ENCODE measurements around the gene TMEM123.

TMEM123 gene

GRCh38 chr11:102452461-102453301 is at the start of gene TMEM123:
TMEM123 (minus strand) TSS chr11:102452765; CDS start chr11:102452623, 142 bp downstream.
- DNase-seq (ENCODE audit: low read depth, low spot score) = no peak

- DNase-seq (ENCODE audit: low read depth, low spot score) = no peak
Observed at GRCh38 chr11:102500829-102501228, 48.3 kb upstream of the TMEM123 start.

GRCh38 chr11:102499931-102500330 is 47.4 kb upstream of the TMEM123 start:
- no peak for DNase-seq (ENCODE audit: low read depth, low spot score)

GRCh38 chr11:102499151-102499550 is 46.6 kb upstream of the TMEM123 start:
- DNase-seq (ENCODE audit: low read depth, low spot score) = no peak

- DNase-seq (ENCODE audit: low read depth, low spot score) = no peak
Observed at GRCh38 chr11:102497061-102497460, 44.5 kb upstream of the TMEM123 start.

- peak; percentile 73 for DNase-seq (ENCODE audit: low read depth, low spot score)
Observed at GRCh38 chr11:102495161-102496042, 42.8 kb upstream of the TMEM123 start.

- DNase-seq (ENCODE audit: low read depth, low spot score) = no peak
Observed at GRCh38 chr11:102494216-102494615, 41.7 kb upstream of the TMEM123 start.

- no peak for DNase-seq (ENCODE audit: low read depth, low spot score)
Observed at GRCh38 chr11:102493524-102493923, 41.0 kb upstream of the TMEM123 start.

- no peak for DNase-seq (ENCODE audit: low read depth, low spot score)
Observed at GRCh38 chr11:102491969-102492368, 39.4 kb upstream of the TMEM123 start.

GRCh38 chr11:102489186-102490145 is 36.9 kb upstream of the TMEM123 start:
- no peak for DNase-seq (ENCODE audit: low read depth, low spot score)

- DNase-seq (ENCODE audit: low read depth, low spot score) = no peak
Observed at GRCh38 chr11:102488208-102488607, 35.6 kb upstream of the TMEM123 start.

- no peak for DNase-seq (ENCODE audit: low read depth, low spot score)
Observed at GRCh38 chr11:102487214-102487613, 34.6 kb upstream of the TMEM123 start.

GRCh38 chr11:102486584-102486983 is 34.0 kb upstream of the TMEM123 start:
- DNase-seq (ENCODE audit: low read depth, low spot score) = no peak

GRCh38 chr11:102485095-102485722 is 32.6 kb upstream of the TMEM123 start:
- DNase-seq (ENCODE audit: low read depth, low spot score) = no peak

- DNase-seq (ENCODE audit: low read depth, low spot score) = no peak
Observed at GRCh38 chr11:102482433-102482832, 29.9 kb upstream of the TMEM123 start.

GRCh38 chr11:102479733-102480132 is 27.2 kb upstream of the TMEM123 start:
- no peak for DNase-seq (ENCODE audit: low read depth, low spot score)

GRCh38 chr11:102478673-102479299 is 26.2 kb upstream of the TMEM123 start:
- no peak for DNase-seq (ENCODE audit: low read depth, low spot score)

- DNase-seq (ENCODE audit: low read depth, low spot score) = no peak
Observed at GRCh38 chr11:102476812-102477211, 24.2 kb upstream of the TMEM123 start.

GRCh38 chr11:102476069-102476468 is 23.5 kb upstream of the TMEM123 start:
- DNase-seq (ENCODE audit: low read depth, low spot score) = no peak

GRCh38 chr11:102473543-102473942 is 21.0 kb upstream of the TMEM123 start:
- no peak for DNase-seq (ENCODE audit: low read depth, low spot score)
